WTC11 (cell line): ENCODE data around the gene CARD6.
A peak's percentile ranks its signal among the peaks of the same experiment; 100 is the strongest.

Experiments
- CBFB ChIP-seq: sonication (generic); formaldehyde crosslinking; IDR thresholded peaks from 2 replicates; pipeline ENCODE4 v1.8.1; 2022; ENCODE audit warnings: mild to moderate bottlenecking, low read depth, missing genetic modification reagents
- CREM ChIP-seq: sonication (generic); formaldehyde crosslinking; IDR thresholded peaks from 2 replicates; pipeline ENCODE4 v1.8.1; 2022; ENCODE audit warnings: mild to moderate bottlenecking, missing genetic modification reagents, moderate library complexity
- CTCF ChIP-seq: fragments of 200-600 bp; IDR thresholded peaks from 2 replicates; pipeline ENCODE4 v1.8.0; 2022; ENCODE audit warnings: antibody characterized with exemption
- FOXP1 ChIP-seq: sonication (generic); formaldehyde crosslinking; IDR thresholded peaks from 2 replicates; pipeline ENCODE4 v1.8.0; 2022; ENCODE audit warnings: missing genetic modification reagents, mild to moderate bottlenecking, moderate library complexity, borderline replicate concordance
- JUN ChIP-seq: sonication (generic); formaldehyde crosslinking; IDR thresholded peaks from 2 replicates; pipeline ENCODE4 v1.8.0; 2023; ENCODE audit warnings: mild to moderate bottlenecking, missing genetic modification reagents
- MAX ChIP-seq: sonication (generic); formaldehyde crosslinking; IDR thresholded peaks from 2 replicates; pipeline ENCODE4 v1.8.0; 2022; ENCODE audit warnings: mild to moderate bottlenecking, missing genetic modification reagents
- NR2C2 ChIP-seq: sonication (generic); formaldehyde crosslinking; IDR thresholded peaks from 2 replicates; pipeline ENCODE4 v1.8.0; 2022; ENCODE audit warnings: mild to moderate bottlenecking, missing genetic modification reagents
- PREB ChIP-seq: sonication (generic); formaldehyde crosslinking; IDR thresholded peaks from 2 replicates; pipeline ENCODE4 v1.8.1; 2022; ENCODE audit warnings: mild to moderate bottlenecking, missing genetic modification reagents, moderate library complexity, borderline replicate concordance
- TEAD4 ChIP-seq: sonication (generic); formaldehyde crosslinking; IDR thresholded peaks from 2 replicates; pipeline ENCODE4 v1.8.0; 2022; ENCODE audit warnings: mild to moderate bottlenecking, missing genetic modification reagents
- ZNF138 ChIP-seq: sonication (generic); formaldehyde crosslinking; conservative IDR thresholded peaks from 2 replicates; pipeline ENCODE4 v1.8.1; 2022; ENCODE audit warnings: mild to moderate bottlenecking, moderate library complexity, missing genetic modification reagents
- ZNF232 ChIP-seq: sonication (generic); formaldehyde crosslinking; IDR thresholded peaks from 2 replicates; pipeline ENCODE4 v1.8.0; 2022; ENCODE audit warnings: mild to moderate bottlenecking, missing genetic modification reagents
- ZSCAN18 ChIP-seq: fragments of 250-450 bp; sonication (Bioruptor Pico); IDR thresholded peaks from 2 replicates; pipeline ENCODE4 v2.1.2; 2022; ENCODE audit warnings: mild to moderate bottlenecking, moderate library complexity

- TF ChIP-seq ZNF232 (CRISPR knock-in tag): no peak; the same call in 1 of the 2 replicates
- TF ChIP-seq CTCF: no peak
- TF ChIP-seq TEAD4: no peak
- peak; percentile 94 for TF ChIP-seq MAX (CRISPR knock-in tag)
- TF ChIP-seq PREB: no peak
- TF ChIP-seq CBFB (CRISPR knock-in tag): no peak
- peak; percentile 61; the same call in 1 of the 2 replicates for TF ChIP-seq CREM (CRISPR knock-in tag)
- TF ChIP-seq NR2C2 (CRISPR knock-in tag): peak; percentile 93
- no peak for TF ChIP-seq ZNF138 (CRISPR knock-in tag)
- TF ChIP-seq ZSCAN18 (CRISPR knock-in tag): no peak
- TF ChIP-seq JUN: no peak
- peak; percentile 63; the same call in 1 of the 2 replicates for TF ChIP-seq FOXP1 (CRISPR knock-in tag)
Observed at GRCh38 chr5:40834849-40835787, 6.0 kb upstream of the CARD6 start, which contains the start of gene RPL37.
